NCI-H2029 (cell line): ENCODE results near the gene LHFPL5.
A peak's percentile ranks its signal among the peaks of the same experiment; 100 is the strongest.

Experiments used
- DNase-seq: peaks from one replicate; lab custom pipeline; 2025; lab: John Stamatoyannopoulos, UW

The LHFPL5 gene

DNA sequence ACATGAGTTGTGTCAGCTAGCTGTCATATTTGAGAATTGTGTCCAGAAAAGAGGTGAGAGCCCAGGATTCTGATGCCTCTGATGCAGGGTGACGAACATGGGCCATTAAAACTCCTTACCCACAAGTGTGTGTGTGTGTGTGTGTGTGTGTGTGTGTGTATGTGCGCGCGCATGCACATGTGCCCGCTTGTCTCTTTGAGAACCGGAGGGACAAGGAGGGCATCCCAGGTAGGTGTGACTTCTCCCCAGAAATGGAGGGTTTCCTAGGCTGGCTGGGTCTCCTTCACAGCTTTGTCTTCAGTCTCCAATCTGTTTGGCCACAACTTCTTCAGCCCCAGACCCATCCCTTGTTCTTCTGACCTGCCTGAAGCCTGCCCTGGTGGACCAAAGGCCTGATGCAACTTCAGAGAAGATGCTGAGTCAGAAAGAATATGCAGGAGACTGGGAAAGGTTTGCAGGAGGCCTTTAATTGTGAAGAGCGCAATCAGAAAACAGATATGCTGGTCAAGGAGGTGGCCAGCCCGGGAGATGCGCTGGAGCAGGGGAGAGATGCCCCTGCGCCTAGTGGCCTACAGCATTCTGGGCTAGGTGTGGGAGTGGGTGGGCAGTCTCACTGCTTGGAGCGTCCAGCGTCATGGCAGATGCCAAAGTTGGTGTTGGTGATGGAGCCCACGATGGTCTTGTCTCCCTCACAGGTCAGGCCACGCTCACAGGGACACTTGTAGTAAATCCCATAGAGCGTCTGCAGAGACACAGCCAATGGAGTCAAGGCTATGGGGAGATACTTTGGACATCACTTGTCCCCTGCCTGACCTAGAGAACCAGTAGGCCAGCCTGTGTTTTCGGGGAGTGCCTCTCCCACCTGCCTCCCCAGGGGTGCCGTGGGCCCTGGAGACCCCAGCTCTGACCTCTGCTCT, 10.4 kb upstream of the LHFPL5 start:
- DNase-seq, result no peak

DNA sequence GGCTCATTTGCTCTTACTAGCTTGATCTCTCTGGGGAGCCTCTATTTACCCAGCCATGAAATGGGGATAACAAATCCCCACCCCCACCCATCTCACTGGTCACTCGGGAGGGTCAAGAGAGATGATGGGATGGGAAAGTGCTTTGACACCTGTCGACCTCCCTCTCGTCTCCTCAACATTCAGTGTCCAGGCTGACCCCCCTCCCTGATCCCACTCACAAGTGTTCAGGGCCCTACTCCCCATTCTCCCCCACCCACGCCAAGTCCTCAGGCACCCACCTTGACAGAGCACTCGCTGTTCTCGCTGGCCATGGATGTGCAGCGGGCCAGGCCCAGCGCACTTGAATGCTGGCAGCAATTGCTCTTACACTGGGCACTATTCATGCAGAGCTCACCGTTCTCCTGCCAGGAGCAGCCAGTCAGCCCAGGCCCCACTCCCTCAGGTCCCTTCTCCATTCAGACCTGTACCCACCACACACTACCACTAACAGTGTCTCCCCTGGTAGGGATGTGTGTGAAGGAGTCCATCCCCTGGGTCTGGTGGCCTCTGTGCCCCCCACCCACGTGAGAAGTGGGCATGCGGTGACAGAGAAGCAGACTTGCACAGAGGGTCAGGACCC, 9.6 kb upstream of the LHFPL5 start:
- no peak for DNase-seq

DNA sequence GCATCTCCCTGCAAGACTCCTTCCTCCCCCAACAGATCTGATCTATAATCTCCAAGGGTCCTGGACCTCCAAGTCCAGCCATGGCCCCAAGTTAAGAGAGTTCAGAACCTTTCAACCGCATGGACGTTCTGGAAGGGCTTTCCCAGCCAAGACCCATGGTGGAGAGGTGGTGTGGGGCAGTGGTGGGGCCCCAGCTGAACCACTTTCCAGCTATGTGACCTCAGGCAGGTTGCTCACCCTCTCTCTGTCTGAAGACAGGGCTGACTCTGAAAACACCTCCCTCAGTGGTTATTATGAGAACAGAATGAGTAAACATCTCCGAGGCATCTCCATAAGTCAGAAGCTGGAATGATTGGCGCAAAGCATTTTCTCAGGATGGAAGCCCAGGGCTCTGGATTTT, 8.9 kb upstream of the LHFPL5 start:
- DNase-seq, result no peak

DNA sequence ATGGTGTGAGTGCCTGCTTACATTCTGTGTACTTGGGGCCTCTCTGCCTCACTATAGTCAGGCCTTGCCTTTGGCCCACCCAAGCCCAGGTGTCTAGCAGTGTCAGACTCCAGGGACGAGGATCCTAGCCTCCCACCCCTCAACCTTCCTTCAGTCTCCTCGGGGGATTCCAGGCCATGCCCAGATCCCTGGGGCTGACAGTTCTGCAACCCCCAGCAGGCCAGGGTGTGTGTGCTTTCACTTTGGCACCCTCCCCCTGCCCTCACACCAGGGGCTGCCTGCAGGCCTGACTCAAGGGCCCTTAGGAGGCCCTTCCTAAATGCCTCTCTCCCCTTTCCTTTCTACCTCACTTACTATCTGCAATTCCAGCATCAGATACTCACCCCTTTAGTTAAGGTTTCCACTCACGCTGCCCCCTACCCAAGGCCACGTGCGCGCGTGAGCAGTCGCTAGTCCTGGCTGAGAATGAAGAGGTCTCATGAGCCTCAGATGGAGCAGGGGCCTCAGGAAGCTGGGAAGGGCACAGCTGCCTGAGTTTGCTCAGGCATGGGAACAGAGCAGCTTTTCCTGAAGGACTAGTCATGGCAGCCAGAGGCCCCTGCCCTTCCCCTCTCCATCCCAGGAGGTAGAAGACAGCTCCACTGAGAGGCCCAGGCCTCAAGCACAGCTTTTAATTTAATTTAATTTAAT, 7.2 kb upstream of the LHFPL5 start:
- DNase-seq, result no peak

DNA sequence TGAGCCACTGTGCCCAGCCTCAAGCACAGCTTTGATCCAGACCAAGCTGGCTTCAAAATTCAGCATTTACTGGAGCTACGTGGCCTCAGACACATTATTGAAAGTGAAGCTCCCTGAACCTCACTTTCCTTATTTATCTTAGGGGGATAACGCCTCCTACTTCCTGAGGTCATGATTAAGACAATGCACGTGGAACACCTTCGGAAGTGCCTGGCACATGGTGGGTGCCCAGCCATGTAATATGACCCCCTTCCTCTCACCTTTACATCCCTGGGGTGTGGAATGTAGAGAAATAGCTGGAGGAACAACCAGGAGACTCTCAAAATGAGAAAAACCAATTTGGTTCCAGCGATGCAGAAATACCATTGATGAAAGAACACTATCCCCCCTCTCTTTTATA, 6.4 kb upstream of the LHFPL5 start:
- DNase-seq, result no peak

DNA sequence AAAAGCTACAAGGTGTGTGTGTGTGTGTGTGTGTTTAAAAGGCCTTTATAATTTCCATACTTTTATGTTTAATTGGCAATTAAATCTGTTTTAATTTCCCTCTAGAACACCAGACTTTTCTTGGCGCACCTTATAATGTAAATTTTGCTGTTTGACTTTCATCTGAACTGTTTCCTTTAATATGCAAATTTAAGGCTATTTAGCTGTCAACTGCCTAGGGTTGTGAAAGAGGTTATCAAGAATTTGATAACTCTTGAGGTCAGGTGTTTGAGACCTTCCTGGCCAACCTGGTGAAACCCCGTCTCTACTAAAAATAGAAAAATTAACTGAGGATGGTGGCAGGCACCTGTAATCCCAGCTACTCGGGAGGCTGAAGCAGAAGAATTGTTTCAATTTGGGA, 4.0 kb upstream of the LHFPL5 start:
- DNase-seq, result no peak

DNA sequence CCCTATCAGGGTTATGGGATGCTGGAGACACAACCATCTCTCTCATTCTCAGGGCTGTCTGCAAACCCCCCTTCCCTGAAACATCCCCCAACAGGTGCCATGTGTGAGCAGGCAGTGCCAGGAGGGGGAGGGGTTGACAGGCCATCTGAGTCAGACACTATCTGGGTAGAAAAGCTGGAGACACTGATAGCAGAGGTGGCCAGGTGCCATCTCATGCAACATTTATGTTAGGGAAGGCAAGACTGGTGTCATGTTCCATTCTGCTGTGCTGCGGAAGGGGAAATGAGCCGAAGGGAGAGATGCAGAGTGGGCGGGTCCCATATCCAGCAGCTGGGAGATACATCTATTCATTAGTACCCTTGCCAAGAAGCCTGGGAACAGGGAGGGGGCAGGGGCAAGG, 3.5 kb downstream of the LHFPL5 start:
- peak; percentile 98 for DNase-seq

DNA sequence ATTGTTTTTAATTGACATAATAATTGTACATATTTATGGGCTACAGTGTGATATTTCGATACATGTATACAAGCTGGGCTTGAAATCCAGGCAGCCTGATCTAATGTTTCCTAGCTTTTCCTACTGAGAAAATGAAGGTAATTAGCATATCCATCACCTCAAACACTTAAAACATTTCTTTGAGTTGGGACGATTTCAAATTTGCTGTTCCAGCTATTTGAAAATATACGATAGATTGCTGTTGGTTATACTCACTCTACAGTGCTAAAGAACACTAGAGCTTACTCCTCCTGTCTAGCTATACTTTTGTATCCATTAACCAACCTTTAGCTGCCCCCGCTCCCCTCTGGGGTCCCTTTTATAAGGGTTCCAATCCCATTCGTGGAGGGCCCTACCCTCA, 4.7 kb downstream of the LHFPL5 start:
- DNase-seq, result no peak

DNA sequence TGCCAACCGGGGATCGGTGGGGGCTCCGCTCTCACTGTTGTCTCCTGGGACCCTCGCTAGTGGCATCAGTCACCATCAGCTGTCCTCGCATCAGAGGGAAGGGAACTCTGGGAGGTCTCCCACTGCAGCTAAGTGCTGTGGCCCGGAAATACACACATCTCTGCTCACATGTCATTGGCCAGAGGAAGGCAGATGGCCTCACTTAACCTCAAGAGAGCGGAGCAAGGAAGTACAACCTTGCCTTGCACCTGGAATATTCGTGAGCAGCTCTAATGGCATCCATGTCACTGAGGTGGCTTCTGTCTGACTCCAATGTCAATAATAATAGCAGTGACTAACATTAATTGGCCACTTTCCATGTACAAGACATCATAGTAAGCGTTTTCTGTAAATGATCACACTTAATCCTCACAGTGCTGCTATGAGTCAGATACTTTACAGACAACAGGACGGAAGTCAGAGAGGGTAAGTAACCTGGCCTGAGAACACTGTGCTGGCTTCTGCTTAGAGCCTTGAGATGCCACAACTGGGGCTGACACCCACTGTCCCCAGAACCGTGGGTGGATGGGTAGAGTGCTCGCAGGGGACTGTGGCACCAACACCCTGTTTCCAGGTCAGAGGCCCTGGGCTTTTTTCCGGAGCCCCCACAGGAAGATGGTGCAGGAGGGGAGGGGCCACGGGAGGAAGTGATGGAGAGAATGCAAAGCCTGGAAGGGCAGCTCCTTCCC, 6.0 kb downstream of the LHFPL5 start:
- peak; percentile 85 for DNase-seq

DNA sequence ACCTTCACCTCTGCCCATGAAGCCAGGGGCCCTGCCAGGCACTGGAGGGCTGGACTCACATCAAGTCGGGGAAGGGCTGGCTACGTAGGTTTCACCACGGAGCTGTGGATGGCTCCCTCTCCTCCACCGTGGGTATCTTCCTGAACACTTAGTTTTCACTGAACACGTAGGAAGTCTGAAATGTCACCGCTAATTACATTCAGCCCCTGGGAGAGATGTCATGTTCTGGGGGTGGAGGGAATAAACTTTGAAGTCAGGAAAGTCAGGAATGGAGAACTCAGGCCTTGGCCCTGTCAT, 6.5 kb downstream of the LHFPL5 start:
- no peak for DNase-seq

DNA sequence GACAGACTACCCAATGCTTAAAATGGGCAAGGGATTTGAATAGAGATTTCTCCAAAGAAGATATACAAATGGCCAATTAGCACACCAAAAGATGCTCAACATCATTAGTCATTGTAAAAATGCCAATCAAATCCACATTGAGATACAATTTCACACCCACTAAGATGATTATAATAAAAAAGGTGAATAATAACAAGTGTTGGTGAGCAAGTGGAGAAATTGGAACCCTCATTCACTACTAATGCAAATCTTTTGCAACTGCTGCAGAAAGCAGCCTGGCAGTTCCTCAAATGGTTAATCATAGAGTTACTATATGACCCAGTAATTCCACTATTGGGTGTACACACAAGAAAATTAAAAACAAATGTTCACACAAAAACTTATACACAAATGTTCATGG, 12.4 kb downstream of the LHFPL5 start:
- DNase-seq, result no peak

DNA sequence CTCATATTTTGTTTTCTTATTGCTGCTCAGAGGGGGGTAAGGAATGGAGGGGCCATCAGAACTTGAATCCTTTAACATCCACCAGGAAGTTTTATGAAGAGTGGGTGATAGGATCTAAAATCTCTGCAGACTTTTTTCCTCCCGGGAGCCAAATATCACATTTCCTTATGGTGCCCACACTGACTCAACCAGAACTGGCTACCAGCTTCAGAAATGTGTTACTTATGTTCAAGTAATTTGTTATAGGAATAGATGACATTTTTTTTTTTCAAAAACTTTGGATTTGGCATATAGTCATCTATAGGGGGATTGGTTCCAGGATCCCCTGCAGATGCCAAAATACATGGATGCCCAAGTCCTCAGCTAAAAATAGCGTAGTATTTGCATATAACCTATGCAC, 18.4 kb downstream of the LHFPL5 start:
- DNase-seq, result no peak

DNA sequence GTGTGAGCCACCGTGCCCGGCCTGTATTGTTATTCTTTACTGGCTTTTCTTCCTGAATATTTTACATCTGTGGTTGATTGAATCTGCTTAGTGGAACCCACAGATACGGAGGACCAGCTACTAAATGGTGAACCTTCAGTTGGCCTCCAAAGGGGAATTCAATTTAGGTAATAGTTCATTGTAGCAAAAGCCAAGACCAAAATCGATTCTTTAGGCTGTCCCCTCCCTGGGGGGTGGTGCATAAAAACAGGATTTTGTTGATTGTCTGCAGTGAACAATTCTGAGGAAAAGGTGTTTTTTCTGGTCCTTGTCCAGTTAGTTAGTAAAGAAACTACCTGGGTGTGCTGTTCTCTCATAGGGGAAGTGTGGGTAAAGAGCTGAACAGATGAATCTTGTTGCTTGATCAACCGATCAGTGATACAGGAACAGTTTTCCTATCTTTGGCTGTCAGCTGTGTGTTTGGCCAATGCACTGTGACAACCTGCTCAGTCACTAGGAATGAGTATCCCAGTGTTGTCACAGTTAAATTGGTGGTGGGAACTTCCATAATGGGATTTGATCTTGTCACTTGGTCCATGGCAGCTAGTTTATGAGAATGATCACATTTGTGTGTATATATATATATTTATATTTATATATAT, 19.5 kb downstream of the LHFPL5 start:
- DNase-seq, result no peak

DNA sequence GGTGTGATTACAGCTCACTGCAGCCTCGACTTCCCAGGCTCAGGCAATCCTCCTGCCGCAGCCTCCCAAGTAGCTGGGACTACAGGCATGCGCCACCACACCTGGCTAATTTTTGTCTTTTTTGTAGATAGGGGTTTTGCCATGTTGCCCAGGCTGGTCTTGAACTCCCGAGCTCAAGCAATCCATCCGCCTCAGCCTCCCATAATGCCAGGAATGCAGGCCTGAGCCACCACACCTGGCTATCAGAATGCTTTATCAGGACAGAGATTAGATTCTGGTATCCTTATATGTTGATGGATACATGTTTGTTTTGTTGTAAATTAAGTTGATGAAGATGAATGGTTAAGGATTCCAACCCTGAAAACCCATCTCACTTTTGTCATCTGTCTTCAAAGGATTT, 24.2 kb downstream of the LHFPL5 start:
- no peak for DNase-seq

DNA sequence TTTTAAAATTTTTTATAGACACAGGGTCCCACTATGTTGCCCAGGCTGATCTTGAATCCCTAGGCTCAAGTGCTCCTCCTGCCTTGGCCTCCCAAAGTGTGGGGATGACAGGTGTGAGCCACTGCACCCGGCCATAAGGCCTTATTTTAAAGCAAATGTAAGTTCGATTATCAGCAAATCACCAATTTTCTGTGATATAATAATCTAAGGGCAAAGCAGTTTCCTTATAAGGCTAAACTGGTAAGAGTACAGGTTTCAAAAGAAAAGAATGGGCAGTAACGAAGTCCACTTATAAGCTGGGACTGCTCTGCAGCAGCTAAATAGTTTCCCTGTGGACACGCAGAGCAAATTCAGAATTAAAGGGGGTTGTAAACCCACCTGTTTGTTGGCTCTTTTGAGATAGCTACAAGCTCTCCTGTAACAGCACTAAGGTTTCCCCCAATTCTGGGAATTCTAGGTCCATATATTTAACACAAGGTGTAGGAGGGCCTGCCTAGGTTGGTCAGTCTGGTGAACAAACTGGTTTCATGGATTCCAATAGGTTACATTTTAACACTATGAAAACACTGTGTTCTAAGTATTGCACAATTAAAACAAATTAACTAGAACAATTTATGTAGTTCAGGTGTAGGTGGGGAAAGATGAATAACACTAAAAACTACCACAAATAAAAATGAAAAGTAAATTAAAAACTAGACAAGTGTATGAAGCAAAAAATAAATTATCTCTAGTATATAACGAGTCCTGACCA, 26.3 kb downstream of the LHFPL5 start:
- DNase-seq, result no peak

DNA sequence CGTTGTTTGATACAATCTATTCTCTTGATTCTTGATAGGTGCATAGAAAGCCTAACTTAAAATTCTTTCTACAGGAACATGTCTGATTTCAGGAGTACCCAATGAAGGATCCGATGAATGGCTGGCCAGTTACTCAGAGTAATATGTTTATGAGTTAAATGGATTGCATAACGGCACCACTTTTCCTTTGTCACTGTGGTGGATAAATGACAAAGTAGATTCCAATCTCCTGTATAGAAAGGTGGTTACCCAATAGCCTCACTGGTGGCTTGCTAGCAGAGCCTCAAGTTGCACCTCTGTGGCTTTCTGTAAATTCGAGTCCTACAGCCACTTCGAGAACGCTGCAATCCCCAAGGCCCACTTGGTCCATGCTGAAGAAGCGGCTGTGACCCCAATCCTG, 28.4 kb downstream of the LHFPL5 start:
- DNase-seq, result no peak

DNA sequence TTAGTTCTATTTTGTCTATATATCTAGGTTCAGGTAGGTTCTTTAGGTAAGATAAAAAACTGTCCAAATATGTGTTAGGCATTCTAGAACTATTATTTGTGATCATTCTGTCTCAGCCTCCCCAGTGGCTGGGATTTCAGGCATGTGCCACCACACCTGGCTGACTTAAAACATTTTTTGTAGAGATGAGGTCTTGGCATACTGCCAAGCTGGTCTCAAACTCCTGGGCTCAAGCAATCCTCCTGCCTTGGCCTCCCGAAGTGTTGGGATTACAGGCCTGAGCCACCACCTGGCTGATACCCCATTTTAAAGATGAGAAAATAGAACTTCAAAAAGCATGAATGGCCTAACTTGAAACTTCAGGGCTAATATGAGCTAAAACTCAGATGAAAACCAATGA, 33.9 kb downstream of the LHFPL5 start:
- DNase-seq, result no peak

DNA sequence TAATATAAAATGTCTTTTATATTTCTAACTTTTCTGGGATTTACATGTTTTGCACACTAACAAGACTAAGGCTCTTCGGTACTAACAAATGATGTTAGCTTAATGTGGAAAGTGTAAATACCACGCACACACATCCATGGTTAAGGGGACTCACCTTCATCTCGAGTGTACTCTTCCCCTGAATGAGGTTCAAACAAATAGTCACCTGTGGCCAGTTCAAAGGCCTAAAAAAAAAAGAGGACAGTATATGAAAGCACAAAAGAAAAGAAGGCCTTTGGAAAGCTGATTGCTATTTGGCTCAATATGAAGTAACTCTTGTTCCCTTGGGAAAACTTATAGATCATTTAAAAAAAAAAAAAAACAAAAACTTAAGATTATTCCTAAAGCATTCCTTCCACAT, 37.2 kb downstream of the LHFPL5 start:
- DNase-seq, result peak; percentile 25

DNA sequence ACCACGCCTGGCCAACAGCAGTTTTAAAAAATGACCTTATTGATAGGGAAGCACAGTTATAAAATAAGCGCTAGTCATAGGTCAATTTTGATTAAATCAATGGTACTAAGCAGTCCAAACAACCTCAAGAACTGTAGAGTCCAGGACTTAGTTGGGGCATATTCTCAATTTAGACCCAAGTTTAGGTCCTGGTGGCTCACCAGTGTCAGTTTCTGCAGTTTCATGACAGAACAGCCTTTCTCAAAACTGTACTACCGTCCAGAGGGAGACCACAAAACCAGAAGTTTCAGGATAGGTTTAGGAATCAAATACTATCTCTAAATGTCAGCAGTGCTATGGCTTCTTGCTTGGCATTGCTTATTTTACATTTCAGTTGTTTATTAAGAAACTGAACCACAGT, 39.1 kb downstream of the LHFPL5 start:
- no peak for DNase-seq

DNA sequence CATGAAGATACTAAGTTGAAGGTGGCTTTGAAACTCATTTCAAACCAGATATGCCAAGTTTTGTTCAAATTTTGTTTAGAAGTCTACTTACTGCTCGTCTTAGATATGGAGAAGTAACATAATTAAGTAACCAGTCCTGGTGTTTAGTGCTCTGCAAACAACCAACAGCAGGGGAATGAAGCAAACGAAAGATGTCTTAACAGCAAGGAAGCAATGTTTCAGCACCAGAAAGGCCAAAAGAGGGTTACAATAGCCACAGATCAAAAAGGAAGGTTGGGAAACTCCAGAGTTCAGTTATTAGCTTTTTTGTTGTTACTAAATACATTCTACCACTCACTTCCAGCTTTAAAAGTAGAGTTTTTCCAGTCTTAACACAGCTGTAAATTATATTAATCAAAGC, 45.1 kb downstream of the LHFPL5 start:
- no peak for DNase-seq

DNA sequence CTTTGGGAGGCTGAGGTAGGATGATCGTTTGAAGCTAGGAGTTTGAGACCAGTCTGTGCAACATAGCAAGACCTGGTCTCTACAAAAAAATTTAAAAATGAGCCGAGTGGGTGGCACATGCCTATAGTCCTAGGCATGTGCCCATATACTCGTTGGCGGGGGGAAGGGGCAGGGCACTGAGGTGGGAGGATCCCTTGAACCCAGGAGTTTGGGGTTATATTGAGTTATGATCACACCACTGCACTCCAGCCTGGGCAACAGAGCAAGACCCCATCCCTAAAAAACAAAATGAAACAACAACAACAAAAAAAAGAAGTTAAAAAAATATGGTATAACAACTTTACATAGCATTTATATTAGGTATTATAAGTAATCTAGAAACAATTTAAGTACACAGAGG, 47.8 kb downstream of the LHFPL5 start:
- no peak for DNase-seq
